ENCODE results near the gene NANOGP8.

NANOGP8 gene

GRCh38 chr15:35043373-35044095 lies 41.6 kb downstream of the NANOGP8 start:
- no peak for DNase-seq (ENCODE audit: low read depth)
- TF ChIP-seq CTCF (IDR thresholded peaks at IDR 0.05; ENCODE audit: control insufficient read depth, extremely low read depth, insufficient read depth), result no peak
- no peak overlapping the region for H3K4me3 ChIP-seq (ENCODE audit: low read depth, low read length)

GRCh38 chr15:35040339-35041255 lies 44.5 kb downstream of the NANOGP8 start:
- DNase-seq (ENCODE audit: low read depth), result no peak
- no peak for TF ChIP-seq CTCF (IDR thresholded peaks at IDR 0.05; ENCODE audit: control insufficient read depth, extremely low read depth, insufficient read depth)
- no peak overlapping the region for H3K4me3 ChIP-seq (ENCODE audit: low read depth, low read length)

GRCh38 chr15:35038626-35039451 lies 46.3 kb downstream of the NANOGP8 start:
- TF ChIP-seq CTCF (IDR thresholded peaks at IDR 0.05; ENCODE audit: control insufficient read depth, extremely low read depth, insufficient read depth), result no peak

More at GRCh38 chr15:35038626-35039451, 46.3 kb downstream of the NANOGP8 start:
- no peak overlapping the region for H3K4me3 ChIP-seq (ENCODE audit: low read depth, low read length)
- no peak for DNase-seq (ENCODE audit: low read depth)

All from LNCaP clone FGC (cell line).